ENCODE measurements around the gene SRGN.

The SRGN gene

GRCh38 chr10:69090685-69091084, 2.8 kb downstream of the SRGN start:
- POLR2A ChIA-PET = no interaction called here
- TF ChIP-seq CTCF (IDR thresholded peaks at IDR 0.05; ENCODE audit: insufficient read depth, low read length, missing control alignments) = no peak
- CTCF ChIA-PET = interaction anchor here (0.8 to 16.7 kb wide), 7 partner anchors 15 to 318 kb away, joined by 3 to 416 read pairs (median 5); no protein-coding TSS in a partner anchor
- no peak overlapping the region for H3K4me3 ChIP-seq (ENCODE audit: low read depth, low read length)
- no peak for DNase-seq (ENCODE audit: low read depth, low spot score)

- no peak overlapping the region for H3K4me3 ChIP-seq (ENCODE audit: low read depth, low read length)
- no peak for TF ChIP-seq CTCF (IDR thresholded peaks at IDR 0.05; ENCODE audit: insufficient read depth, low read length, missing control alignments)
- ChIA-PET POLR2A (no interaction called here), CTCF (interaction anchor here (0.8 to 16.7 kb wide), 9 partner anchors 9 to 317 kb away, joined by 3 to 416 read pairs (median 4); no protein-coding TSS in a partner anchor)
- DNase-seq (ENCODE audit: low read depth, low spot score) = no peak
Measured at GRCh38 chr10:69091143-69091651, 3.3 kb downstream of the SRGN start.

- CTCF ChIA-PET = interaction anchor here (0.6 to 16.7 kb wide), 55 partner anchors 10 to 324 kb away, joined by 3 to 416 read pairs (median 4); partner anchors contain the start of genes DDX21 and TACR2
- POLR2A ChIA-PET = no interaction called here
- no peak overlapping the region for H3K4me3 ChIP-seq (ENCODE audit: low read depth, low read length)
- no peak for DNase-seq (ENCODE audit: low read depth, low spot score)
- peak; percentile 57 for TF ChIP-seq CTCF (IDR thresholded peaks at IDR 0.05; ENCODE audit: insufficient read depth, low read length, missing control alignments)
Measured at GRCh38 chr10:69092959-69093850, 5.3 kb downstream of the SRGN start.

GRCh38 chr10:69093933-69094332, 6.0 kb downstream of the SRGN start:
- DNase-seq (ENCODE audit: low read depth, low spot score) = no peak
- H3K4me3 ChIP-seq (ENCODE audit: low read depth, low read length) = no peak overlapping the region
- ChIA-PET POLR2A (no interaction called here), CTCF (interaction anchor here (0.6 to 16.7 kb wide), 39 partner anchors 10 to 323 kb away, joined by 3 to 416 read pairs (median 4); partner anchors contain the start of genes DDX21 and TACR2)
- peak; percentile 5 for TF ChIP-seq CTCF (IDR thresholded peaks at IDR 0.05; ENCODE audit: insufficient read depth, low read length, missing control alignments)

GRCh38 chr10:69096045-69096444, 8.1 kb downstream of the SRGN start:
- H3K4me3 ChIP-seq (ENCODE audit: low read depth, low read length) = no peak overlapping the region
- CTCF ChIA-PET = interaction anchor here (2.6 to 16.7 kb wide), 2 partner anchors 88 to 117 kb away, joined by 9 to 416 read pairs; no protein-coding TSS in a partner anchor
- TF ChIP-seq CTCF (IDR thresholded peaks at IDR 0.05; ENCODE audit: insufficient read depth, low read length, missing control alignments) = no peak
- POLR2A ChIA-PET = no interaction called here
- DNase-seq (ENCODE audit: low read depth, low spot score) = no peak

GRCh38 chr10:69097729-69098128, 9.8 kb downstream of the SRGN start:
- CTCF ChIA-PET = interaction anchor here (16.7 kb wide), 1 partner anchor 89 kb away, joined by 416 read pairs; no protein-coding TSS in a partner anchor
- no peak for TF ChIP-seq CTCF (IDR thresholded peaks at IDR 0.05; ENCODE audit: insufficient read depth, low read length, missing control alignments)
- no peak for DNase-seq (ENCODE audit: low read depth, low spot score)
- no peak overlapping the region for H3K4me3 ChIP-seq (ENCODE audit: low read depth, low read length)
- POLR2A ChIA-PET = no interaction called here

All from AG04449 (cell line).